Measurements from ENCODE around the gene KIF11.
"Not testable (repeated sequence)": the region's sequence is repeated elsewhere in the genome, so short reads cannot be mapped to it uniquely, and the experiment has no call there.

KIF11 gene

GRCh38 chr10:92562424-92562823 is 30.5 kb upstream of the KIF11 start:
- Histone ChIP-seq H3K9ac (ENCODE audit: low read length) (no peak overlapping the region), H2BK5ac (ENCODE audit: low read depth, low read length, poor library complexity, severe bottlenecking) (no peak overlapping the region), H4K91ac (ENCODE audit: low read length) (no peak overlapping the region), H2AFZ (ENCODE audit: low read depth, low read length) (no peak overlapping the region), H3K18ac (ENCODE audit: low read depth in 1 of 2, low read length in 2 of 2) (no peak overlapping the region), H3K4me1 (ENCODE audit: control insufficient read depth, insufficient read depth, low read depth, low read length) (no peaks in the 10 kb centered on the region), H3K79me1 (replicated peaks; ENCODE audit: low read length, poor library complexity, severe bottlenecking) (peaks cover 29% of the 10 kb centered on the region), H3K23ac (ENCODE audit: low read length in 2 of 2) (no peak overlapping the region), H3K9me3 (ENCODE audit: control insufficient read depth, low read length) (peaks cover 11% of the 10 kb centered on the region), H2BK12ac (ENCODE audit: low read length in 2 of 2) (no peak overlapping the region), H2AK5ac (ENCODE audit: low read length, severe bottlenecking) (no peak overlapping the region), H3K4ac (ENCODE audit: low read depth in 1 of 2, low read length in 2 of 2) (no peak overlapping the region), H3K36me3 (ENCODE audit: control insufficient read depth in 1 of 2, insufficient read depth in 2 of 2, low read depth in 1 of 2, low read length in 2 of 2) (peaks cover 14 to 33% of the 10 kb centered on the region in 2 experiments), H2BK15ac (ENCODE audit: low read depth, poor library complexity, severe bottlenecking) (no peak overlapping the region), H3K27ac (ENCODE audit: low read length, poor library complexity, severe bottlenecking) (no peak overlapping the region), H4K8ac (ENCODE audit: low read length) (no peak overlapping the region), H2BK120ac (ENCODE audit: low read depth, low read length) (no peak overlapping the region), H3K4me2 (ENCODE audit: low read length, poor library complexity, severe bottlenecking) (no peak overlapping the region), H3K14ac (ENCODE audit: low read length in 2 of 2) (no peak overlapping the region), H3K4me3 (ENCODE audit: insufficient read depth in 1 of 2, low read depth in 1 of 2, low read length in 2 of 2) (no peak overlapping the region), H3K27me3 (ENCODE audit: control insufficient read depth in 1 of 2, insufficient read depth in 1 of 2, low read length in 2 of 2) (no peaks in the 10 kb centered on the region)
- no peak for DNase-seq

- Histone ChIP-seq H3K79me1 (replicated peaks; ENCODE audit: low read length, poor library complexity, severe bottlenecking) (peaks cover 27% of the 10 kb centered on the region), H3K4me1 (ENCODE audit: control insufficient read depth, insufficient read depth, low read depth, low read length) (peaks cover 7% of the 10 kb centered on the region), H2BK120ac (ENCODE audit: low read depth, low read length) (no peak overlapping the region), H3K27me3 (ENCODE audit: control insufficient read depth in 1 of 2, insufficient read depth in 1 of 2, low read length in 2 of 2) (no peaks in the 10 kb centered on the region), H3K23ac (ENCODE audit: low read length in 2 of 2) (no peak overlapping the region), H3K4me3 (ENCODE audit: insufficient read depth in 1 of 2, low read depth in 1 of 2, low read length in 2 of 2) (no peak overlapping the region), H2BK15ac (ENCODE audit: low read depth, poor library complexity, severe bottlenecking) (no peak overlapping the region), H3K4me2 (ENCODE audit: low read length, poor library complexity, severe bottlenecking) (no peak overlapping the region), H3K36me3 (ENCODE audit: control insufficient read depth in 1 of 2, insufficient read depth in 2 of 2, low read depth in 1 of 2, low read length in 2 of 2) (peaks cover 0 to 10% of the 10 kb centered on the region in 2 experiments), H3K27ac (ENCODE audit: low read length, poor library complexity, severe bottlenecking) (no peak overlapping the region), H4K91ac (ENCODE audit: low read length) (no peak overlapping the region), H3K4ac (ENCODE audit: low read depth in 1 of 2, low read length in 2 of 2) (no peak overlapping the region), H4K8ac (ENCODE audit: low read length) (no peak overlapping the region), H3K9ac (ENCODE audit: low read length) (no peak overlapping the region), H3K9me3 (ENCODE audit: control insufficient read depth, low read length) (no peaks in the 10 kb centered on the region), H2AFZ (ENCODE audit: low read depth, low read length) (no peak overlapping the region), H2BK12ac (ENCODE audit: low read length in 2 of 2) (no peak overlapping the region), H3K14ac (ENCODE audit: low read length in 2 of 2) (no peak overlapping the region), H3K18ac (ENCODE audit: low read depth in 1 of 2, low read length in 2 of 2) (no peak overlapping the region), H2BK5ac (ENCODE audit: low read depth, low read length, poor library complexity, severe bottlenecking) (no peak overlapping the region), H2AK5ac (ENCODE audit: low read length, severe bottlenecking) (no peak overlapping the region)
- WGBS = 93% methylated on average over 4 of the region's 4 CpGs
- DNase-seq = peak; percentile 33
Observed at GRCh38 chr10:92567952-92568600, 24.9 kb upstream of the KIF11 start.

- Histone ChIP-seq H2BK5ac (ENCODE audit: low read depth, low read length, poor library complexity, severe bottlenecking) (no peak overlapping the region), H3K14ac (ENCODE audit: low read length in 2 of 2) (no peak overlapping the region), H3K18ac (ENCODE audit: low read depth in 1 of 2, low read length in 2 of 2) (no peak overlapping the region), H3K4ac (ENCODE audit: low read depth in 1 of 2, low read length in 2 of 2) (no peak overlapping the region), H3K9me3 (ENCODE audit: control insufficient read depth, low read length) (no peaks in the 10 kb centered on the region), H3K4me2 (ENCODE audit: low read length, poor library complexity, severe bottlenecking) (no peak overlapping the region), H3K4me3 (ENCODE audit: insufficient read depth in 1 of 2, low read depth in 1 of 2, low read length in 2 of 2) (no peak overlapping the region), H3K9ac (ENCODE audit: low read length) (no peak overlapping the region), H3K36me3 (ENCODE audit: control insufficient read depth in 1 of 2, insufficient read depth in 2 of 2, low read depth in 1 of 2, low read length in 2 of 2) (peaks cover 0 to 9% of the 10 kb centered on the region in 2 experiments), H2AK5ac (ENCODE audit: low read length, severe bottlenecking) (no peak overlapping the region), H3K27me3 (ENCODE audit: control insufficient read depth in 1 of 2, insufficient read depth in 1 of 2, low read length in 2 of 2) (no peaks in the 10 kb centered on the region), H2BK15ac (ENCODE audit: low read depth, poor library complexity, severe bottlenecking) (no peak overlapping the region), H2BK12ac (ENCODE audit: low read length in 2 of 2) (no peak overlapping the region), H3K4me1 (ENCODE audit: control insufficient read depth, insufficient read depth, low read depth, low read length) (peaks cover 7% of the 10 kb centered on the region), H4K91ac (ENCODE audit: low read length) (no peak overlapping the region), H2BK120ac (ENCODE audit: low read depth, low read length) (no peak overlapping the region), H3K23ac (ENCODE audit: low read length in 2 of 2) (no peak overlapping the region), H3K79me1 (replicated peaks; ENCODE audit: low read length, poor library complexity, severe bottlenecking) (peaks cover 26% of the 10 kb centered on the region), H4K8ac (ENCODE audit: low read length) (no peak overlapping the region), H3K27ac (ENCODE audit: low read length, poor library complexity, severe bottlenecking) (no peak overlapping the region), H2AFZ (ENCODE audit: low read depth, low read length) (no peak overlapping the region)
- peak; percentile 30 for DNase-seq
- WGBS = 84% methylated on average over 2 of the region's 2 CpGs
Observed at GRCh38 chr10:92569071-92569470, 23.9 kb upstream of the KIF11 start.

GRCh38 chr10:92569663-92570062 is 23.3 kb upstream of the KIF11 start:
- H3K9me3 ChIP-seq (ENCODE audit: control insufficient read depth, low read length); H3K36me3 ChIP-seq (ENCODE audit: control insufficient read depth in 1 of 2, insufficient read depth in 2 of 2, low read depth in 1 of 2, low read length in 2 of 2); H3K27me3 ChIP-seq (ENCODE audit: control insufficient read depth in 1 of 2, insufficient read depth in 1 of 2, low read length in 2 of 2); H4K91ac ChIP-seq (ENCODE audit: low read length); H2AFZ ChIP-seq (ENCODE audit: low read depth, low read length); H3K18ac ChIP-seq (ENCODE audit: low read depth in 1 of 2, low read length in 2 of 2); H2BK5ac ChIP-seq (ENCODE audit: low read depth, low read length, poor library complexity, severe bottlenecking); H3K4ac ChIP-seq (ENCODE audit: low read depth in 1 of 2, low read length in 2 of 2); H2BK120ac ChIP-seq (ENCODE audit: low read depth, low read length); H3K4me1 ChIP-seq (ENCODE audit: control insufficient read depth, insufficient read depth, low read depth, low read length); H3K4me3 ChIP-seq (ENCODE audit: insufficient read depth in 1 of 2, low read depth in 1 of 2, low read length in 2 of 2); H3K4me2 ChIP-seq (ENCODE audit: low read length, poor library complexity, severe bottlenecking); H2AK5ac ChIP-seq (ENCODE audit: low read length, severe bottlenecking); H3K27ac ChIP-seq (ENCODE audit: low read length, poor library complexity, severe bottlenecking); H4K8ac ChIP-seq (ENCODE audit: low read length); H3K9ac ChIP-seq (ENCODE audit: low read length); DNase-seq; H3K23ac ChIP-seq (ENCODE audit: low read length in 2 of 2); H2BK12ac ChIP-seq (ENCODE audit: low read length in 2 of 2); H2BK15ac ChIP-seq (ENCODE audit: low read depth, poor library complexity, severe bottlenecking); H3K14ac ChIP-seq (ENCODE audit: low read length in 2 of 2): not testable (repeated sequence)
- H3K79me1 ChIP-seq (replicated peaks; ENCODE audit: low read length, poor library complexity, severe bottlenecking) = peaks cover 22% of the 10 kb centered on the region
- WGBS = 96% methylated on average over 4 of the region's 5 CpGs
